Mesenchymal stem cell (in vitro differentiated cells and primary cell): Measurements from ENCODE around the gene CLDN1.

ENCODE experiments used
- DNase-seq: peaks from one replicate; pipeline ENCODE4 v3.0.0-alpha.2; 2013
- H2AFZ ChIP-seq: one replicate; pipeline ENCODE4 v1.6.1; 2013; ENCODE audit warnings: low read depth, mild to moderate bottlenecking, control low read depth, inconsistent platforms, low read length, moderate library complexity
- H2AK5ac ChIP-seq: 2 replicates; pipeline ENCODE4 v1.6.1; 2013; ENCODE audit warnings: low read length, moderate library complexity, mild to moderate bottlenecking, inconsistent platforms; ENCODE audit not compliant: severe bottlenecking
- H2BK120ac ChIP-seq: one replicate; pipeline ENCODE4 v1.6.1; 2013; ENCODE audit warnings: low read depth, mild to moderate bottlenecking, inconsistent platforms, low read length, moderate library complexity
- H2BK12ac ChIP-seq, 2 experiments: one replicate each; pipeline ENCODE4 v1.6.1; 2013; ENCODE audit warnings: inconsistent platforms in 2 of 2, low read length in 2 of 2, mild to moderate bottlenecking in 2 of 2, moderate library complexity in 2 of 2, control low read depth in 1 of 2
- H2BK15ac ChIP-seq: one replicate; pipeline ENCODE4 v1.6.1; 2013; ENCODE audit warnings: mild to moderate bottlenecking, low read depth, inconsistent platforms; ENCODE audit not compliant: poor library complexity, severe bottlenecking
- H2BK5ac ChIP-seq: 2 replicates; pipeline ENCODE4 v1.6.1; 2013; ENCODE audit warnings: low read depth, mild to moderate bottlenecking, low read length, control low read depth, inconsistent platforms; ENCODE audit not compliant: poor library complexity, severe bottlenecking
- H3K14ac ChIP-seq, 2 experiments: one replicate each; pipeline ENCODE4 v1.6.1; 2013; ENCODE audit warnings: inconsistent platforms in 2 of 2, low read length in 2 of 2, control low read depth in 1 of 2, mild to moderate bottlenecking in 1 of 2, moderate library complexity in 1 of 2
- H3K18ac ChIP-seq, 2 experiments: one replicate each; pipeline ENCODE4 v1.6.1; 2013; ENCODE audit warnings: inconsistent platforms in 2 of 2, low read length in 2 of 2, control low read depth in 1 of 2, low read depth in 1 of 2, mild to moderate bottlenecking in 1 of 2
- H3K23ac ChIP-seq, 2 experiments: one replicate each; pipeline ENCODE4 v1.6.1; 2013; ENCODE audit warnings: inconsistent platforms in 2 of 2, low read length in 2 of 2, mild to moderate bottlenecking in 2 of 2, moderate library complexity in 2 of 2, control low read depth in 1 of 2
- H3K27ac ChIP-seq: 2 replicates; pipeline ENCODE4 v1.5.1; 2013; ENCODE audit warnings: mild to moderate bottlenecking, moderate library complexity, low read length, control low read depth, inconsistent platforms; ENCODE audit not compliant: poor library complexity, severe bottlenecking
- H3K27me3 ChIP-seq, 2 experiments: 2 replicates each; pipeline versions ENCODE4 v1.6.1 to v1.7.0; 2013; ENCODE audit warnings: low read length in 2 of 2, mild to moderate bottlenecking in 2 of 2, moderate library complexity in 2 of 2, control low read depth in 1 of 2, inconsistent platforms in 1 of 2; ENCODE audit not compliant: control insufficient read depth in 1 of 2, insufficient read depth in 1 of 2
- H3K36me3 ChIP-seq, 2 experiments: 2 replicates each; pipeline versions ENCODE4 v1.6.1 to v1.7.0; 2013; ENCODE audit warnings: low read length in 2 of 2, control low read depth in 1 of 2, inconsistent platforms in 1 of 2, low read depth in 1 of 2, mild to moderate bottlenecking in 1 of 2; ENCODE audit not compliant: insufficient read depth in 2 of 2, control insufficient read depth in 1 of 2
- H3K4ac ChIP-seq, 2 experiments: one replicate each; pipeline ENCODE4 v1.6.1; 2013; ENCODE audit warnings: inconsistent platforms in 2 of 2, low read length in 2 of 2, mild to moderate bottlenecking in 2 of 2, moderate library complexity in 2 of 2, control low read depth in 1 of 2, low read depth in 1 of 2
- H3K4me1 ChIP-seq: 2 replicates; pipeline ENCODE4 v1.6.1; 2013; ENCODE audit warnings: low read depth, low read length, control low read depth; ENCODE audit not compliant: control insufficient read depth, insufficient read depth
- H3K4me2 ChIP-seq: 2 replicates; pipeline ENCODE4 v1.6.1; 2013; ENCODE audit warnings: low read length, mild to moderate bottlenecking, inconsistent platforms; ENCODE audit not compliant: poor library complexity, severe bottlenecking
- H3K4me3 ChIP-seq, 2 experiments: 2 replicates each; pipeline versions ENCODE4 v1.5.1 to v1.7.0; 2013; ENCODE audit warnings: low read length in 2 of 2, mild to moderate bottlenecking in 2 of 2, control low read depth in 1 of 2, low read depth in 1 of 2; ENCODE audit not compliant: insufficient read depth in 1 of 2
- H3K79me1 ChIP-seq: replicated peaks from 2 replicates; pipeline ENCODE4 v1.6.1; 2013; ENCODE audit warnings: mild to moderate bottlenecking, control low read depth, low read length, inconsistent platforms; ENCODE audit not compliant: poor library complexity, severe bottlenecking
- H3K9ac ChIP-seq: 2 replicates; pipeline ENCODE4 v1.7.0; 2013; ENCODE audit warnings: mild to moderate bottlenecking, low read length, moderate library complexity
- H3K9me3 ChIP-seq: 2 replicates; pipeline ENCODE4 v1.7.0; 2013; ENCODE audit warnings: mild to moderate bottlenecking, low read length; ENCODE audit not compliant: control insufficient read depth
- H4K8ac ChIP-seq: one replicate; pipeline ENCODE4 v1.6.1; 2013; ENCODE audit warnings: inconsistent platforms, mild to moderate bottlenecking, low read length, moderate library complexity
- H4K91ac ChIP-seq: one replicate; pipeline ENCODE4 v1.6.1; 2013; ENCODE audit warnings: mild to moderate bottlenecking, low read length, inconsistent platforms
- WGBS: methylation state at CpG from one replicate; pipeline ENCODE4 v1.1.7; 2013; ENCODE audit warnings: mixed read lengths; 5-methylcytosine and 5-hydroxymethylcytosine counted together

Gene CLDN1

GRCh38 chr3:190320594-190321362, 1.5 kb downstream of the CLDN1 start:
- DNase-seq = no peak
- Histone ChIP-seq H4K91ac (no peak overlapping the region), H3K9ac (no peak overlapping the region), H3K4me2 (peak overlapping the region; percentile 56), H3K27ac (peak overlapping the region; percentile 70), H2AFZ (no peak overlapping the region), H3K4ac (no peak overlapping the region), H2BK5ac (no peak overlapping the region), H2AK5ac (no peak overlapping the region), H3K18ac (no peak overlapping the region), H2BK12ac (no peak overlapping the region), H3K27me3 (peaks cover 0 to 6% of the 10 kb centered on the region in 2 experiments), H3K9me3 (no peaks in the 10 kb centered on the region), H4K8ac (no peak overlapping the region), H2BK120ac (no peak overlapping the region), H3K4me3 (peak overlapping the region in 1 of 2 experiments; percentile 30), H2BK15ac (no peak overlapping the region), H3K4me1 (peaks cover 7% of the 10 kb centered on the region), H3K79me1 (peaks cover 2% of the 10 kb centered on the region), H3K23ac (no peak overlapping the region), H3K36me3 (no peaks in the 10 kb centered on the region), H3K14ac (no peak overlapping the region)
- over 99% methylated on average over 5 of the region's 7 CpGs for WGBS

- H2BK5ac ChIP-seq = no peak overlapping the region
- 97% methylated on average over 4 of the region's 4 CpGs for WGBS
- H3K4me2 ChIP-seq = peak overlapping the region; percentile 82
- no peak overlapping the region for H3K23ac ChIP-seq
- H3K9me3 ChIP-seq = no peaks in the 10 kb centered on the region
- no peak overlapping the region for H4K8ac ChIP-seq
- H3K9ac ChIP-seq = no peak overlapping the region
- H3K4me3 ChIP-seq = peak overlapping the region in 1 of 2 experiments; percentile 22
- no peak overlapping the region for H2BK120ac ChIP-seq
- no peak overlapping the region for H2AK5ac ChIP-seq
- no peak overlapping the region for H4K91ac ChIP-seq
- no peak overlapping the region for H3K14ac ChIP-seq
- no peak overlapping the region for H3K18ac ChIP-seq
- no peak overlapping the region for H2AFZ ChIP-seq
- H3K79me1 ChIP-seq = peaks cover 2% of the 10 kb centered on the region
- DNase-seq = no peak
- H3K27ac ChIP-seq = no peak overlapping the region
- H3K27me3 ChIP-seq = peaks cover 0 to 6% of the 10 kb centered on the region in 2 experiments
- H3K4me1 ChIP-seq = peaks cover 7% of the 10 kb centered on the region
- H2BK12ac ChIP-seq = no peak overlapping the region
- no peak overlapping the region for H3K4ac ChIP-seq
- H2BK15ac ChIP-seq = no peak overlapping the region
- no peaks in the 10 kb centered on the region for H3K36me3 ChIP-seq
These were observed 2.6 kb downstream of the CLDN1 start for GRCh38 chr3:190319660-190320059.

- Histone ChIP-seq H2AFZ (no peak overlapping the region), H3K79me1 (no peaks in the 10 kb centered on the region), H2BK12ac (no peak overlapping the region), H4K8ac (no peak overlapping the region), H3K4ac (no peak overlapping the region), H3K36me3 (no peaks in the 10 kb centered on the region), H4K91ac (no peak overlapping the region), H3K9me3 (no peaks in the 10 kb centered on the region), H2BK5ac (no peak overlapping the region), H3K18ac (no peak overlapping the region), H3K9ac (no peak overlapping the region), H3K23ac (no peak overlapping the region), H3K14ac (no peak overlapping the region), H3K4me1 (peaks cover 7% of the 10 kb centered on the region), H2AK5ac (no peak overlapping the region), H3K4me2 (peak overlapping the region; percentile 75), H3K27ac (no peak overlapping the region), H3K4me3 (no peak overlapping the region), H2BK120ac (no peak overlapping the region), H2BK15ac (no peak overlapping the region), H3K27me3 (peaks cover 0 to 6% of the 10 kb centered on the region in 2 experiments)
- 87% methylated on average over 5 of the region's 5 CpGs for WGBS
- DNase-seq = no peak
These were observed 3.6 kb downstream of the CLDN1 start for GRCh38 chr3:190318666-190319065.

- Histone ChIP-seq H4K91ac (no peak overlapping the region), H3K14ac (no peak overlapping the region), H2BK120ac (no peak overlapping the region), H2BK5ac (no peak overlapping the region), H3K4ac (no peak overlapping the region), H3K27me3 (no peaks in the 10 kb centered on the region), H3K9me3 (no peaks in the 10 kb centered on the region), H4K8ac (no peak overlapping the region), H3K27ac (no peak overlapping the region), H3K4me1 (peaks cover 4% of the 10 kb centered on the region), H3K23ac (no peak overlapping the region), H2BK12ac (no peak overlapping the region), H3K79me1 (peaks cover 6% of the 10 kb centered on the region), H3K36me3 (peaks cover 0 to 3% of the 10 kb centered on the region in 2 experiments), H3K9ac (no peak overlapping the region), H2AFZ (no peak overlapping the region), H3K18ac (no peak overlapping the region), H3K4me2 (no peak overlapping the region), H2AK5ac (no peak overlapping the region), H3K4me3 (no peak overlapping the region), H2BK15ac (no peak overlapping the region)
- 100% methylated on average over 1 of the region's 1 CpG for WGBS
- DNase-seq = no peak
These were observed 7.5 kb downstream of the CLDN1 start for GRCh38 chr3:190314741-190315140.
